GM12874 (cell line): ENCODE data around the gene DAAM1.

Experiments used
- CTCF ChIP-seq: IDR thresholded peaks from 2 replicates; pipeline ENCODE4 v1.5.1; 2011; ENCODE audit warnings: low read depth, mild to moderate bottlenecking, control low read depth, low read length, moderate library complexity; ENCODE audit not compliant: insufficient read depth

Gene DAAM1

GRCh38 chr14:59339524-59340330 lies 151.3 kb downstream of the DAAM1 start:
- TF ChIP-seq CTCF: no peak

- TF ChIP-seq CTCF: no peak
These were observed 153.5 kb downstream of the DAAM1 start for GRCh38 chr14:59341858-59342477.

- TF ChIP-seq CTCF: no peak
These were observed 154.3 kb downstream of the DAAM1 start for GRCh38 chr14:59342516-59343484.

DNA sequence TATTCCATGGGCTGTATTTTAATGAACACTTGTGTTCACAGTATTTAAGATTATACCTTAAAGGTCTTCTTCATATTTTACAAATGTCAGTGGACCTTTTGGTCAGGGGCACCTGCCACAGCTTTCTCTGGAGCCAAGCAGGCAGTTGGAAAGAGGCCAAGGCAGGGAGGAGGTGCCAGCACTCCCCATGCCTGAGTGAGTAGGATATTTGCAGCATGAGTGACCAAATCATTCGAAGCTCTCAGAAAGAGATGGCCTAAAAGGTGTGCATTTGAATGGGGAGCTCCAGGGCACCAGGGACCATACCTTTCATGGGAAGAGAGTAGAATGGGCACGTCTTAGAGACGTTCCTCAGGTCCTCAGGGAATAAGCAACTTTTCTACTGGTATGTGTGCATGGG lies 155.1 kb downstream of the DAAM1 start:
- TF ChIP-seq CTCF: no peak

- TF ChIP-seq CTCF: no peak
These were observed 155.5 kb downstream of the DAAM1 start for GRCh38 chr14:59344016-59344415.

DNA sequence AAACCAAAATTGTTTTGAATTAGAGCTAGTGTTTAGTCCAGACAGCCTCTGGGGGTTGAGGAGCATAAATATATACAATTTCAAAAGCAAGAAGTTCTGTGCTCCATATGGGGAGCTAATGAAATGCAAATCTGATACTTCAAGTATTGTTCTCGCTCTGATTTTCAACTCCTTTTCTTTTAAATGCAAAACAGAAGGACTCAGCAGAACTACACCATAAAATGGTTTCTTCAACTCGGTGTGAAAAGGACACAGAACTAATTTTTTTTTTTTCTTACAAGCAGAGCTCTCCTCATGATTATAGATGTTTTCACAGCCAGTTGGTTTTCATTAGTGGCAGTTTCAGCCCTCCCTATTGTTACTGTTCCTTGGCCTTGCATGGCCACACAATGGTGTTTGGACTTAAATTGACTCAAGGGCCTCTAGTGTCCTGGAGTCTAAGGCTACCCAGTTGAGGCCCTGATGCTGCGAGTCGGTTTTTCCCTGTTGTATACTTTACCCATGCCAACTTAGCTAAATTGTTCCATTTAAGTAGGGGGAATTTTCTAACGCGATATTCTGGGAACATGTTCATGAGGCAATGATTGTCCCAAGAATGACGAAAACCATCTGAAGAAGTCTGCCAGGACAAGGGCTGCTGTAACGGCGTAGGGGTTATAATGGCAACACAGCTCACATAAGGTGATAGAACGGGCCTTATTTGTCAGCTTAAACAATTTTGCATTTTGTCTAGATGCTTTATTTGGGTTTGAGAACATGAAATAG lies 156.4 kb downstream of the DAAM1 start:
- TF ChIP-seq CTCF: no peak
